Stomach (tissue), 9 donors: ENCODE measurements around the gene GFM1. TPM values are rescaled to one million over a fixed set of nuclear protein-coding genes. Genes with fewer than 3 reads are reported as not detected.

Experiments
- DNase-seq, 2 donors: peaks; one replicate each; pipeline versions ENCODE4 v3.0.0 to v3.0.0-alpha.2; 2013 to 2019
- H3K27ac ChIP-seq, 5 donors: fragments of 200-600 bp in 4 of 5; sonication (generic) in 4 of 5; one replicate each; pipeline ENCODE4 v1.5.1; 2013 to 2019; ENCODE audit warnings: mild to moderate bottlenecking in 1 of 5, moderate library complexity in 1 of 5
- H3K27me3 ChIP-seq, 3 donors: fragments of 200-600 bp; sonication (generic); one replicate each; pipeline ENCODE4 v1.5.1; 2017 to 2019; ENCODE audit warnings: mixed run types in 1 of 3
- H3K36me3 ChIP-seq, 4 donors: fragments of 200-600 bp; sonication (generic); 1 replicate in 3 of 4; 2 replicates in 1 of 4; pipeline ENCODE4 v1.5.1; 2016 to 2019
- H3K4me1 ChIP-seq, 4 donors: fragments of 200-600 bp; sonication (generic); one replicate each; pipeline ENCODE4 v1.5.1; 2016 to 2019
- H3K4me3 ChIP-seq, 4 donors: fragments of 200-600 bp; sonication (generic) in 3 of 4; one replicate each; pipeline ENCODE4 v1.5.1; 2016 to 2019; ENCODE audit warnings: mild to moderate bottlenecking in 1 of 4
- H3K9me3 ChIP-seq, 4 donors: fragments of 200-600 bp; sonication (generic); one replicate each; pipeline ENCODE4 v1.5.1; 2016 to 2019
- EP300 ChIP-seq: sonication (generic); formaldehyde crosslinking; IDR thresholded peaks from one replicate; pipeline ENCODE4 v1.6.1; 2017; ENCODE audit warnings: antibody characterized with exemption
- POLR2A ChIP-seq, 4 donors: fragments of 450-650 bp; IDR thresholded peaks; one replicate each; pipeline ENCODE4 v1.6.1; 2016; ENCODE audit warnings: antibody characterized with exemption in 4 of 4, control low read depth in 2 of 4, mild to moderate bottlenecking in 1 of 4, moderate library complexity in 1 of 4
- POLR2AphosphoS5 ChIP-seq, 3 donors: sonication (generic); formaldehyde crosslinking; IDR thresholded peaks; one replicate each; pipeline ENCODE4 v1.6.1; 2016; ENCODE audit warnings: antibody characterized with exemption in 3 of 3
- WGBS, 5 donors: extraction: QIAGEN DNeasy Blood & Tissue Kit in 3 of 5; methylation state at CpG; one replicate each; pipeline versions ENCODE4 v1.1.5 to v1.1.7; 2013 to 2018; 5-methylcytosine and 5-hydroxymethylcytosine counted together
- intact Hi-C: fragments of 100-400 bp; cut with DNase I; formaldehyde crosslinking; loops from one replicate; pipeline ENCODE4 v1.15.1; 2023; ENCODE audit warnings: low total_unique reads
- polyA plus RNA-seq, 3 donors: library from polyadenylated mRNA; stranded (reverse); fragments of 200-250 nt; gene quantifications; one replicate each; pipeline ENCODE4 v1.2.3, GENCODE V29; 2013
- total RNA-seq, 5 donors: library from RNA; depleted of rRNA; stranded (reverse); fragments of >200 nt; gene quantifications; one replicate each; pipeline versions ENCODE4 v1.1.0 to v1.2.3, GENCODE V29; 2014 to 2016
- TF ChIP-seq, protein P1 (sequence below), 7 experiments: fragments of 450-650 bp in 4 of 7; fragments of 200-600 bp in 3 of 7; sonication (generic) in 3 of 7; IDR thresholded peaks; one replicate each; pipeline ENCODE4 v1.5.1; 2016 to 2019; ENCODE audit warnings: antibody characterized with exemption in 7 of 7, control low read depth in 2 of 7, mild to moderate bottlenecking in 1 of 7
- donor health status: healthy with polysubstance abuse.
- donor health status: Bipolar disorder and iron deficiency.
- donor health status: healthy.

GFM1 gene
- total and polyA plus RNA-seq, 8 donors: 8.5 to 91.4 (median 23.6) TPM

DNA sequence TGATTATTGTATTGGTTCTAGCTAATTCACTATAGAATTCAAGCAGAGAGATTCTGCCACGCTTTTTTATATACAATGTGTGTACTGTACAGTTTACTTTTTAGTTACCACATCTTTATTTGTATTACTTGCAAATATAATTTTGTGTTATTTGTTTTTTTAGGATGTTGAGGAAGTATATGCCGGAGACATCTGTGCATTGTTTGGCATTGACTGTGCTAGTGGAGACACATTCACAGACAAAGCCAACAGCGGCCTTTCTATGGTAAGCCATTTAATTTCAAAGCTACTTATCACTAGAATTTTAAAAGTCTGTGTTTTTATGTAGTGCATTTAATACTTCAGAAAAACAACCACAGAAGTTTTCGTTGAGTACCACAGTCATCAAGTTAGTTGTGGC lies 16.4 kb downstream of the GFM1 start:
- peaks cover 21 to 87% (median 85%) of the 10 kb centered on the region in 4 donors for H3K36me3 ChIP-seq
- no peak overlapping the region for H3K4me3 ChIP-seq
- TF ChIP-seq EP300: no peak
- no peak for TF ChIP-seq POLR2A (IDR thresholded peaks at IDR 0.05)
- TF ChIP-seq POLR2AphosphoS5 (IDR thresholded peaks at IDR 0.05): no peak
- TF ChIP-seq, protein P1, sequence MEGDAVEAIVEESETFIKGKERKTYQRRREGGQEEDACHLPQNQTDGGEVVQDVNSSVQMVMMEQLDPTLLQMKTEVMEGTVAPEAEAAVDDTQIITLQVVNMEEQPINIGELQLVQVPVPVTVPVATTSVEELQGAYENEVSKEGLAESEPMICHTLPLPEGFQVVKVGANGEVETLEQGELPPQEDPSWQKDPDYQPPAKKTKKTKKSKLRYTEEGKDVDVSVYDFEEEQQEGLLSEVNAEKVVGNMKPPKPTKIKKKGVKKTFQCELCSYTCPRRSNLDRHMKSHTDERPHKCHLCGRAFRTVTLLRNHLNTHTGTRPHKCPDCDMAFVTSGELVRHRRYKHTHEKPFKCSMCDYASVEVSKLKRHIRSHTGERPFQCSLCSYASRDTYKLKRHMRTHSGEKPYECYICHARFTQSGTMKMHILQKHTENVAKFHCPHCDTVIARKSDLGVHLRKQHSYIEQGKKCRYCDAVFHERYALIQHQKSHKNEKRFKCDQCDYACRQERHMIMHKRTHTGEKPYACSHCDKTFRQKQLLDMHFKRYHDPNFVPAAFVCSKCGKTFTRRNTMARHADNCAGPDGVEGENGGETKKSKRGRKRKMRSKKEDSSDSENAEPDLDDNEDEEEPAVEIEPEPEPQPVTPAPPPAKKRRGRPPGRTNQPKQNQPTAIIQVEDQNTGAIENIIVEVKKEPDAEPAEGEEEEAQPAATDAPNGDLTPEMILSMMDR (IDR thresholded peaks at IDR 0.05): no peak
- DNase-seq: no peak
- H3K9me3 ChIP-seq: no peaks in the 10 kb centered on the region
- no peak overlapping the region for H3K27ac ChIP-seq
- 89 to 95% (median 90%) methylated on average over 4 of the region's 4 CpGs for WGBS, 5 donors
- H3K4me1 ChIP-seq: peaks cover 0 to 10% (median 4%) of the 10 kb centered on the region in 4 donors
- intact Hi-C loops: loop anchor here (10.0 kb wide), 1 partner anchor 64 kb away; no protein-coding TSS in a partner anchor
- no peaks in the 10 kb centered on the region for H3K27me3 ChIP-seq

DNA sequence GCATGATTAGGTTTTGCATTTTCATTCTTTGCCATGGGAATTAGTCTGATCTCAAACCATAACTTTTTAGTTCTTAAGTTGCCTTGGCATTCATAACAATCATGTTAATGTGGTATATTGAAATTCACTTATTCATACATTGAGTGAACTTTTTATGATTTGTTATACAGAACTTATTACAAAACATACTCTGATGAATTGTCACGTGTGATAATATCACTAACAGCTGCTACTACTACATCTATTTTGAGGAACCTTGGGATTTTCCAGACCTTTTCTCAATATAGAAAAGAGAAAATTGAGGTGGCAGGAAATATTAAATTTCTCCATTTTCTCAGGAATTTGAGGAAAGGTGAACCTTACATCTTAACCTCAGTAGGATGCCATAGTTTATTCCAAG lies 18.9 kb downstream of the GFM1 start:
- Histone ChIP-seq H3K36me3 (peaks cover 24 to 97% (median 94%) of the 10 kb centered on the region in 4 donors), H3K4me1 (peaks cover 0 to 10% (median 4%) of the 10 kb centered on the region in 4 donors), H3K4me3 (no peak overlapping the region), H3K27ac (no peak overlapping the region), H3K27me3 (no peaks in the 10 kb centered on the region), H3K9me3 (no peaks in the 10 kb centered on the region)
- 90 to 100% (median 94%) methylated on average over 1 of the region's 1 CpG for WGBS, 5 donors
- TF ChIP-seq, protein P1 (IDR thresholded peaks at IDR 0.05): no peak
- TF ChIP-seq EP300: no peak
- TF ChIP-seq POLR2AphosphoS5 (IDR thresholded peaks at IDR 0.05): no peak
- TF ChIP-seq POLR2A (IDR thresholded peaks at IDR 0.05): no peak
- no peak for DNase-seq
- intact Hi-C loops: loop anchor here (10.0 kb wide), 1 partner anchor 62 kb away; no protein-coding TSS in a partner anchor

- DNase-seq: no peak
- peaks cover 30 to 100% (median 96%) of the 10 kb centered on the region in 4 donors for H3K36me3 ChIP-seq
These were observed 19.5 kb downstream of the GFM1 start for GRCh38 chr3:158663832-158664231.

DNA sequence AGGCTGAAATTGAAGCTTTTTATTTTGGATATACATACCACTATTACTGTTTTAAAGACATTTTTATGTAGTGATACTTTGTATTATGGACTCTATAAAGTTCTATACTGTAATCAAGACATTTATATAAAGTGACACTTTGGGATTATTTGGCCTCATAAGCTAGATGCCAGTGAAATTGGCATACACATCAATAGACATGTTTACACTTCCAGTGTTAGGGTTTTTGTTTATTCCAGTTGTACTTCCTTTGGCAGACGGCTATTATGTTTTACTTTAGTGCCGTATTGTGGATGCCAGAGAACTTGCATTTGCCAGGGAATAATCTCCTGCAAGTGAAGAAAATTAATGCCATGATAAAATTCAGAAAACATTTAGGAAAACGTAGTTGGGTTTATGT lies 22.1 kb downstream of the GFM1 start:
- TF ChIP-seq, protein P1 (IDR thresholded peaks at IDR 0.05): no peak
- TF ChIP-seq POLR2A (IDR thresholded peaks at IDR 0.05) (no peak), EP300 (no peak), POLR2AphosphoS5 (IDR thresholded peaks at IDR 0.05) (no peak)

More at GRCh38 chr3:158663832-158664231, 19.5 kb downstream of the GFM1 start:
- Histone ChIP-seq H3K9me3 (no peaks in the 10 kb centered on the region), H3K27me3 (no peaks in the 10 kb centered on the region), H3K4me3 (no peak overlapping the region), H3K4me1 (peaks cover 0 to 15% (median 4%) of the 10 kb centered on the region in 4 donors), H3K27ac (no peak overlapping the region)
- WGBS, 5 donors: 91 to 98% (median 92%) methylated on average over 1 of the region's 1 CpG
- TF ChIP-seq, protein P1 (IDR thresholded peaks at IDR 0.05): no peak
- no peak for TF ChIP-seq POLR2A (IDR thresholded peaks at IDR 0.05)
- no peak for TF ChIP-seq POLR2AphosphoS5 (IDR thresholded peaks at IDR 0.05)
- TF ChIP-seq EP300: no peak
- intact Hi-C loops: loop anchor here (10.0 kb wide), 1 partner anchor 61 kb away; no protein-coding TSS in a partner anchor

More for the DNA sequence above, 22.1 kb downstream of the GFM1 start:
- H3K9me3 ChIP-seq: no peaks in the 10 kb centered on the region
- 66 to 72% (median 70%) methylated on average over 3 of the region's 3 CpGs for WGBS, 5 donors
- H3K4me3 ChIP-seq: no peak overlapping the region
- intact Hi-C loops: loop anchor here (10.0 kb wide), 1 partner anchor 58 kb away; no protein-coding TSS in a partner anchor
- no peak for DNase-seq
- H3K4me1 ChIP-seq: peaks cover 0 to 15% (median 3%) of the 10 kb centered on the region in 4 donors
- peaks cover 21 to 90% (median 81%) of the 10 kb centered on the region in 4 donors for H3K36me3 ChIP-seq
- no peak overlapping the region for H3K27ac ChIP-seq
- no peaks in the 10 kb centered on the region for H3K27me3 ChIP-seq
